ENCODE data around the gene PXDN. TPM values are rescaled to one million over a fixed set of nuclear protein-coding genes. Genes with fewer than 3 reads are reported as not detected.
A peak's percentile ranks its signal among the peaks of the same experiment; 100 is the strongest.
"Not testable (repeated sequence)": the region's sequence is repeated elsewhere in the genome, so short reads cannot be mapped to it uniquely, and the experiment has no call there.

Gene PXDN
- total RNA-seq, 1 donor from 2014 or later = 31.1 TPM

- no peak for DNase-seq (ENCODE audit: low spot score)
These were observed 3.4 kb downstream of the PXDN start for GRCh38 chr2:1740716-1741589.

- DNase-seq (ENCODE audit: low spot score) = peak; percentile 8
These were observed 4.2 kb downstream of the PXDN start for GRCh38 chr2:1739961-1740715.

DNA sequence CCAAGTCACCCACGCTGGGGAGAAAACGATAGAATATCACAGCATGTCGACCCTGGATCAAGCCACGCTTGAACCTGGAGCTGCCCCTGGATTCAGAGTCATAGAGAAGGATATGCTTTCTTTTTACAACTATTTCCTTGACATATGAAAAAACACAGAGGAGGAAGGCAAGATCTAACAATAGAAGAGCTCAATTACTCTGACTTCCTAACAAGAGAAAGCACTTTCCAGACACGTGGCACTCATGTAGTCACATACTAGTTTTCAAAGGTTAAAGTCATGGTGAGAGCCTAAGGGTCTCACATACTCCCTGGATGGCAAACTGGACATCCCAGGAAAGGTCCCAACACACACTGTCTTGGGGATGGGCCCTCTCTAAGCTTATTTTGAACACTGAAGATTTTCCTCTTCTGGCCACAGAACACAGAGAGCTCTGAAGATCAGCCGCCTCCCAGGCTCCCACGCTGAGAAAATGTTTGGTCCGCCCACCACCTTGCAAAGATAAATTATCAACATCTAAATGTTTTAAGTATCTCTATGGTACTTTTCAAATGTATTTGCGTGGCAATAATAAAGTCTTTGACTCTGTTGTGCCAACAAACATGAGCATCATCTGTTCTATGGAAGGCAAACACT lies 4.9 kb downstream of the PXDN start:
- DNase-seq (ENCODE audit: low spot score) = no peak

DNA sequence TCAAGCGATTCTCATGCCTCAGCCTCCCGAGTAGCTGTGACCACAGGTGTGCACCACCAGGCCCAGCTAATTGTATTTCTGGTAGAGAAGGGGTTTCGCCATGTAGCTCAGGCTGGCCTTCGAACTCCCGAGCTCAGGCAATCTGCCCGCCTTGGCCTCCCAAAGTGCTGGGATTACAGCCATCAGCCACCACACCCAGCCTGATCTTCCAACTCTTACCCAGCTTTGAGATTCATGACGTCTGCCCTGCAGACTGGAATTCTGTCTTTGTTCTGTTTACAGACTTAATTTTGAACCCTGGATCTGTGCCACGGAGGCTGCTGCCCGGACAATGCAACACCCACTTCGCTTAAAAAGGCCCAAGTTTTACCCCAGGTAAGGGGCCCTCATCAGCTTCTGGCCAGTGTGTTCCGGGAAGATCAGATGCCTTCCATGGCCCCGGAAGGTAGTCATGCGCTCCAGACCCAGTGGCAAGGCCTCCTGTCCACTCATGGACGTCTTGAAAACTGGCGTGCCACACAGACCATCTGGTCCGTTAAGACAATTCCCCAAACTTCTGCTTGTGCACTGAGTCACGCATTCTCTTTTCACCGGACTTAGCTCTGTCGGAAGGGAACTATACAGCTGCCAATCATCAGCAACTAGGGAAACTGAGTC lies 5.5 kb downstream of the PXDN start:
- DNase-seq (ENCODE audit: low spot score) = no peak

DNA sequence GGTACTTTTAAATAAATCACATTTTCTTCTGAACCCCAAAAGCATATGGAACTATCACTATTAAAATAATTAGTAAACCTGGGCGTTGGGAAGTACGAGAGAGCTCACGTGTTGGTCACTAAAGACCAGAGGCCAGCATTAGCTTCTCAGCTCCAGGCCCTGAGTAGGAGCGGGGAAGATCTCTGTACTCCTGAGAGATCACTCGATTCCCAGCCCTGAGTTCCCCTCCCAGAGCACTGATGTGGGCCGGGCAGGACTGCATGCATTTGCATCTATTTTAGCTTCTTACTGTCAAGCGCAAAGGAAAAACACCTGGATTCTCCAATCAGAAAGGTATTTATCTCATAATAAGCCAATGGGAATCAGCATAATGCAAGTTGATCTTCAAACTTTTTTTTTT lies 6.2 kb downstream of the PXDN start:
- DNase-seq (ENCODE audit: low spot score) = no peak

DNA sequence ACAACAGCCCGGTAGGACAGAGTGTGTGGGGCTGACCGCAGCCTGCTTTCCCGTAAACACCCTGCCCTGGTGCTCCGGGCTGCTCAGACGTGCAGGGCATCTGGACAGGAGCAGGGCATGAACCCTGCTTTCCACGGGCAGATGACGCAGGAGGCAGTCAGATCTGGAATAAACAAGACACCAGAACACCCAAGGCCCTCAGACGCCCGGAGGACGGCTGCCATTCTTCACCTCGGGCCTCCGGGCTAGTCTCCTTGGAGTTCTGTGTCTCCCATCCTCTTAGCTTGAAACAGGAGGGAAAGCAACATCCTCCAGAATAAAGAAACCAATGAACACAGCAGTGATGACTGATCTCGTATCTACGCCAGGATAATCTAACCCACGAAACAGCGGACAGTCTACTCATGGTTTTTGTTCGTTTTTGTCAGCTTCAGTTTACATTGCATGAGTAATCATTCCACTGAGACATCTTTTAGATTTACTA lies 7.3 kb downstream of the PXDN start:
- DNase-seq (ENCODE audit: low spot score) = no peak

- DNase-seq (ENCODE audit: low spot score) = no peak
These were observed 8.3 kb downstream of the PXDN start for GRCh38 chr2:1736045-1736444.

GRCh38 chr2:1733298-1733697 lies 11.0 kb downstream of the PXDN start:
- DNase-seq (ENCODE audit: low spot score) = not testable (repeated sequence)

GRCh38 chr2:1731963-1732768 lies 12.1 kb downstream of the PXDN start:
- DNase-seq (ENCODE audit: low spot score) = peak; percentile 50

GRCh38 chr2:1731447-1731962 lies 12.8 kb downstream of the PXDN start:
- no peak for DNase-seq (ENCODE audit: low spot score)

GRCh38 chr2:1730015-1730927 lies 14.0 kb downstream of the PXDN start:
- DNase-seq (ENCODE audit: low spot score) = peak; percentile 35

GRCh38 chr2:1729242-1729641 lies 15.1 kb downstream of the PXDN start:
- DNase-seq (ENCODE audit: low spot score) = no peak

GRCh38 chr2:1728821-1729220 lies 15.5 kb downstream of the PXDN start:
- no peak for DNase-seq (ENCODE audit: low spot score)

DNA sequence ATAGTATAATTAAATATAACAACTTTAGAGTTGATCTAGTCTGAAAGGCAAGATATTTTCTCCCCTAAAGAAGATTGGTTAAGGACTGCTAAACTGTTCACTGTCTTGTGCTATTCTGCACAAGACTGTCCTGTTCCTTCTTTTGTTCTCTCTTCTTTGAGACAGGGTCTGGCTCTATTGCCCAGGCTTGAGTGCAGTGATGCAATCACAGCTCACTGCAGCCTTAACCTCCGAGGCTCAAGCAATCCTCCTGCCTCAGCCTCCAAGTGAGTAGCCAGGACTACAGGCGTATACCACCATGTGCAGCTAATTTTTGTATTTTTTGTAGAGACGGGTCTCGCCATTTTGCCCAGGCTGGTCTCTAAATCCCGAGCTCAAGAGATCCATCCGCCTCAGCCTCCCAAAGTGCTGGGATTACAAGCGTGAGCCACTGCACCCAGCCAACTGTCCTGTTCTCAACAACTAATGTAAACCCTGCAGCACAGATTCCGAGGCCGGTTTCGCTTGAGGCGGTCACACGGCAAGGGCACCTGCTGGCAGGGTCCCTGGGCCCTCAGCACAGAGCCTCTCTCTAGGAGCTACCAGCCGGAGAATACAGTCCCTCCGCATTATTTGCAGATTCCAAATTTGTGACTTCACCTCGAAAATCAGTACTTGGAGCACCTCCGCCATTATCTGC lies 16.4 kb downstream of the PXDN start:
- DNase-seq (ENCODE audit: low spot score) = no peak

GRCh38 chr2:1727101-1727771 lies 17.1 kb downstream of the PXDN start:
- no peak for DNase-seq (ENCODE audit: low spot score)

GRCh38 chr2:1726558-1726957 lies 17.8 kb downstream of the PXDN start:
- DNase-seq (ENCODE audit: low spot score) = no peak

- not testable (repeated sequence) for DNase-seq (ENCODE audit: low spot score)
These were observed 20.0 kb downstream of the PXDN start for GRCh38 chr2:1724351-1724750.

GRCh38 chr2:1723397-1724042 lies 20.8 kb downstream of the PXDN start:
- no peak for DNase-seq (ENCODE audit: low spot score)

Data from mucosa of gallbladder (tissue), 1 donor.